ENCODE data around the gene GATA3.

GATA3 gene

GRCh38 chr10:8036506-8037198 lies 17.8 kb upstream of the GATA3 start:
- Histone ChIP-seq H3K4me3 (no peak overlapping the region), H4K20me1 (peaks cover 0 to 56% (median 21%) of the 10 kb centered on the region in 11 experiments; a peak in 15 of 22 replicates), H3K9me3 (replicated peaks in 1 of 11) (peaks cover 22 to 41% (median 31%) of the 10 kb centered on the region in 11 experiments), H3K9ac (no peak overlapping the region), H3K4me2 (no peak overlapping the region), H3K4me1 (no peaks in the 10 kb centered on the region), H3K27ac (no peak overlapping the region), H3K36me3 (no peaks in the 10 kb centered on the region), H3K27me3 (peaks cover 91 to 100% (median 95%) of the 10 kb centered on the region in 11 experiments)
- no peak for TF ChIP-seq Cebpa-rat (IDR thresholded peaks at IDR 0.05)

- Histone ChIP-seq H4K20me1 (peaks cover 0 to 63% (median 27%) of the 10 kb centered on the region in 11 experiments; a peak in 17 of 22 replicates), H3K4me1 (peaks cover 0 to 3% (median 0%) of the 10 kb centered on the region in 10 experiments; a peak in 2 of 20 replicates), H3K9me3 (replicated peaks in 1 of 11) (peaks cover 22 to 41% (median 31%) of the 10 kb centered on the region in 11 experiments), H3K36me3 (no peaks in the 10 kb centered on the region), H3K27ac (no peak overlapping the region), H3K4me2 (no peak overlapping the region), H3K4me3 (no peak overlapping the region), H3K9ac (no peak overlapping the region), H3K27me3 (peaks cover 95 to 100% (median 100%) of the 10 kb centered on the region in 11 experiments)
- TF ChIP-seq Cebpa-rat (IDR thresholded peaks at IDR 0.05) = no peak
These were observed 17.2 kb upstream of the GATA3 start for GRCh38 chr10:8037199-8037801.

- peaks cover 22 to 41% (median 31%) of the 10 kb centered on the region in 11 experiments for H3K9me3 ChIP-seq (replicated peaks in 1 of 11)
- H3K4me3 ChIP-seq = no peak overlapping the region
- peaks cover 99 to 100% (median 100%) of the 10 kb centered on the region in 11 experiments for H3K27me3 ChIP-seq
- H3K9ac ChIP-seq = no peak overlapping the region
- H3K4me2 ChIP-seq = no peak overlapping the region
- H4K20me1 ChIP-seq = peaks cover 0 to 72% (median 36%) of the 10 kb centered on the region in 11 experiments; a peak in 17 of 22 replicates
- TF ChIP-seq Cebpa-rat (IDR thresholded peaks at IDR 0.05) = no peak
- H3K4me1 ChIP-seq = peaks cover 0 to 11% (median 0%) of the 10 kb centered on the region in 10 experiments; a peak in 2 of 20 replicates
- H3K36me3 ChIP-seq = no peaks in the 10 kb centered on the region
- H3K27ac ChIP-seq = no peak overlapping the region
These were observed 16.3 kb upstream of the GATA3 start for GRCh38 chr10:8037941-8038894.

- no peak overlapping the region for H3K4me2 ChIP-seq
- TF ChIP-seq Cebpa-rat (IDR thresholded peaks at IDR 0.05) = no peak
- peaks cover 13 to 38% (median 24%) of the 10 kb centered on the region in 11 experiments for H3K9me3 ChIP-seq (replicated peaks in 1 of 11)
- no peak overlapping the region for H3K4me3 ChIP-seq
- no peak overlapping the region for H3K27ac ChIP-seq
- no peaks in the 10 kb centered on the region for H3K36me3 ChIP-seq
- peaks cover 99 to 100% (median 100%) of the 10 kb centered on the region in 11 experiments for H3K27me3 ChIP-seq
- H3K9ac ChIP-seq = no peak overlapping the region
- peaks cover 0 to 20% (median 6%) of the 10 kb centered on the region in 10 experiments; a peak in 8 of 20 replicates for H3K4me1 ChIP-seq
- peaks cover 0 to 83% (median 46%) of the 10 kb centered on the region in 11 experiments; a peak in 17 of 22 replicates for H4K20me1 ChIP-seq
These were observed 15.1 kb upstream of the GATA3 start for GRCh38 chr10:8039321-8039881.

- H4K20me1 ChIP-seq = peaks cover 0 to 92% (median 57%) of the 10 kb centered on the region in 11 experiments; a peak in 18 of 22 replicates
- H3K9ac ChIP-seq = no peak overlapping the region
- H3K9me3 ChIP-seq (replicated peaks in 1 of 11) = peaks cover 5 to 26% (median 16%) of the 10 kb centered on the region in 11 experiments
- H3K36me3 ChIP-seq = no peaks in the 10 kb centered on the region
- no peak for TF ChIP-seq Cebpa-rat (IDR thresholded peaks at IDR 0.05)
- H3K4me3 ChIP-seq = no peak overlapping the region
- H3K4me1 ChIP-seq = peaks cover 0 to 32% (median 13%) of the 10 kb centered on the region in 10 experiments; a peak in 10 of 20 replicates
- H3K27me3 ChIP-seq = peaks cover 99 to 100% (median 100%) of the 10 kb centered on the region in 11 experiments
- H3K27ac ChIP-seq = no peak overlapping the region
- H3K4me2 ChIP-seq = no peak overlapping the region
These were observed 13.8 kb upstream of the GATA3 start for GRCh38 chr10:8040651-8041050.

GRCh38 chr10:8041284-8041991 lies 13.1 kb upstream of the GATA3 start:
- H3K27ac ChIP-seq = no peak overlapping the region
- H3K27me3 ChIP-seq = peaks cover 99 to 100% (median 100%) of the 10 kb centered on the region in 11 experiments
- no peaks in the 10 kb centered on the region for H3K36me3 ChIP-seq
- H3K4me3 ChIP-seq = no peak overlapping the region
- TF ChIP-seq Cebpa-rat (IDR thresholded peaks at IDR 0.05) = no peak
- H4K20me1 ChIP-seq = peaks cover 0 to 95% (median 62%) of the 10 kb centered on the region in 11 experiments; a peak in 18 of 22 replicates
- no peak overlapping the region for H3K4me2 ChIP-seq
- H3K4me1 ChIP-seq = peaks cover 0 to 33% (median 13%) of the 10 kb centered on the region in 10 experiments; a peak in 10 of 20 replicates
- H3K9me3 ChIP-seq (replicated peaks in 1 of 11) = peaks cover 0 to 20% (median 10%) of the 10 kb centered on the region in 11 experiments; a peak in 13 of 22 replicates
- H3K9ac ChIP-seq = no peak overlapping the region

- H4K20me1 ChIP-seq = peaks cover 0 to 95% (median 68%) of the 10 kb centered on the region in 11 experiments; a peak in 18 of 22 replicates
These were observed 12.3 kb upstream of the GATA3 start for GRCh38 chr10:8041992-8042720.

More at GRCh38 chr10:8041992-8042720, 12.3 kb upstream of the GATA3 start:
- Histone ChIP-seq H3K9me3 (replicated peaks in 1 of 11) (peaks cover 0 to 14% (median 5%) of the 10 kb centered on the region in 11 experiments; a peak in 13 of 22 replicates), H3K4me1 (peaks cover 0 to 33% (median 13%) of the 10 kb centered on the region in 10 experiments; a peak in 10 of 20 replicates), H3K4me2 (peak overlapping the region in 1 of 11 experiments; percentile 31; a peak in 2 of 22 replicates), H3K9ac (no peak overlapping the region), H3K27ac (no peak overlapping the region), H3K27me3 (peaks cover 99 to 100% (median 100%) of the 10 kb centered on the region in 11 experiments), H3K4me3 (no peak overlapping the region), H3K36me3 (no peaks in the 10 kb centered on the region)
- TF ChIP-seq Cebpa-rat (IDR thresholded peaks at IDR 0.05) = no peak
